Panc1 (cell line): Measurements from ENCODE around the gene UCK1. TPM values are rescaled to one million over a fixed set of nuclear protein-coding genes. Genes with fewer than 3 reads are reported as not detected.

Experiments
- ATAC-seq: fragments of 200-7000 bp; cut with Tn5 transposase; 2 replicates; pipeline ENCODE4 v1.9.1; 2020; ENCODE audit warnings: mild to moderate bottlenecking, moderate library complexity
- BruUV-seq: library from RNA; stranded (reverse); fragments of 400-500 nt; replicated peaks from 2 replicates; lab custom pipeline; 2021; lab: Mats Ljungman, UMichigan
- CTCF ChIA-PET: fragments of 300-600 bp; sonication (Branson Sonifier 250); formaldehyde crosslinking; loops from one replicate; lab custom pipeline; 2022; ENCODE audit warnings: antibody characterized with exemption; lab: Charles Lee
- POLR2A ChIA-PET: fragments of 300-600 bp; sonication (Branson Sonifier 250); formaldehyde crosslinking; loops from one replicate; lab custom pipeline; 2022; ENCODE audit warnings: antibody characterized with exemption; lab: Charles Lee
- DNase-seq: peaks from one replicate; pipeline ENCODE4 v3.0.0-alpha.2; 2010; ENCODE audit warnings: low read depth, low spot score
- H3K27ac ChIP-seq: 2 replicates; pipeline ENCODE4 v1.5.1; 2011; ENCODE audit warnings: mild to moderate bottlenecking, low read length, inconsistent platforms
- H3K27me3 ChIP-seq: fragments of 200-500 bp; sonication (Bioruptor generic); 2 replicates; pipeline ENCODE4 v1.6.0; 2014; ENCODE audit warnings: low read length, inconsistent platforms; ENCODE audit not compliant: control insufficient read depth, insufficient read depth
- H3K36me3 ChIP-seq: fragments of 200-500 bp; sonication (Bioruptor generic); 2 replicates; pipeline ENCODE4 v1.5.1; 2014; ENCODE audit warnings: inconsistent platforms, mild to moderate bottlenecking, low read length, moderate library complexity; ENCODE audit not compliant: control insufficient read depth, insufficient read depth
- H3K4me1 ChIP-seq: 2 replicates; pipeline ENCODE4 v1.5.1; 2011; ENCODE audit warnings: inconsistent platforms, mild to moderate bottlenecking, low read length, moderate library complexity; ENCODE audit not compliant: control insufficient read depth, insufficient read depth
- H3K4me3 ChIP-seq, 2 experiments: 2 replicates each; pipeline ENCODE4 v1.5.1; 2011 to 2012; ENCODE audit warnings: low read depth in 2 of 2, low read length in 2 of 2, mild to moderate bottlenecking in 2 of 2, inconsistent platforms in 1 of 2, moderate library complexity in 1 of 2
- H3K9me3 ChIP-seq: fragments of 200-500 bp; sonication (Bioruptor generic); 2 replicates; pipeline ENCODE4 v1.5.1; 2014; ENCODE audit warnings: low read depth, mild to moderate bottlenecking, inconsistent platforms, low read length, moderate library complexity; ENCODE audit not compliant: control insufficient read depth, insufficient read depth
- CTCF ChIP-seq: fragments of 450-650 bp; IDR thresholded peaks from 2 replicates; pipeline ENCODE4 v1.5.1; 2017; ENCODE audit warnings: mild to moderate bottlenecking
- POLR2AphosphoS5 ChIP-seq: IDR thresholded peaks from 2 replicates; pipeline ENCODE4 v1.6.1; 2012; ENCODE audit warnings: mild to moderate bottlenecking, low read depth, low read length, moderate library complexity
- REST ChIP-seq, 2 experiments: IDR thresholded peaks; 2 replicates each; pipeline ENCODE4 v1.6.1; 2011 to 2012; ENCODE audit warnings: low read depth in 2 of 2, control low read depth in 1 of 2, low read length in 1 of 2, mild to moderate bottlenecking in 1 of 2, moderate library complexity in 1 of 2; ENCODE audit not compliant: insufficient read depth in 1 of 2
- SIN3A ChIP-seq: IDR thresholded peaks from 2 replicates; pipeline ENCODE4 v1.6.1; 2012; ENCODE audit warnings: low read depth, mild to moderate bottlenecking, low read length, moderate library complexity, borderline replicate concordance; ENCODE audit not compliant: insufficient read depth
- TCF7L2 ChIP-seq: IDR thresholded peaks from 2 replicates; pipeline ENCODE4 v1.6.1; 2011; ENCODE audit warnings: mild to moderate bottlenecking, low read depth, low read length, inconsistent platforms
- in situ Hi-C: cut with HindIII; loops from 2 replicates; pipeline ENCODE4 v1.10.0; 2016; ENCODE audit warnings: low sequenced_read_pairs, low pct_unique_long_range_greater_than_20kb
- intact Hi-C: fragments of 100-400 bp; cut with micrococcal nuclease; formaldehyde crosslinking; loops from one replicate; pipeline ENCODE4 v1.10.0; 2022; ENCODE audit not compliant: unreplicated experiment
- total RNA-seq: library from RNA; stranded (reverse); gene quantifications from one replicate; pipeline ENCODE4 v1.2.1, GENCODE V29; 2021; ENCODE audit not compliant: unreplicated experiment

The UCK1 gene
- total RNA-seq, 1 experiment from 2014 or later: 30.2 TPM

- intact Hi-C loops: no loop called here
- H3K27ac ChIP-seq: no peak overlapping the region
- H3K9me3 ChIP-seq: no peaks in the 10 kb centered on the region
- BruUV-seq: no TSS peak
- ATAC-seq: no peak
- in situ Hi-C loops: no loop called here
- CTCF ChIA-PET: no interaction called here
- peaks cover 6% of the 10 kb centered on the region for H3K36me3 ChIP-seq
- no peak for TF ChIP-seq TCF7L2
- TF ChIP-seq CTCF: no peak
- TF ChIP-seq POLR2AphosphoS5: no peak
- no peak for TF ChIP-seq REST (IDR thresholded peaks at IDR 0.05; ENCODE audit: insufficient read depth in 1 of 2, low read depth in 2 of 2, low read length in 1 of 2)
- POLR2A ChIA-PET: no interaction called here
- DNase-seq: no peak
- no peaks in the 10 kb centered on the region for H3K4me1 ChIP-seq
- no peaks in the 10 kb centered on the region for H3K27me3 ChIP-seq
- H3K4me3 ChIP-seq: no peak overlapping the region
These were observed 36.7 kb downstream of the UCK1 start for GRCh38 chr9:131494296-131494870.

- POLR2A ChIA-PET: no interaction called here
- peaks cover 4% of the 10 kb centered on the region for H3K36me3 ChIP-seq
These were observed 39.0 kb downstream of the UCK1 start for GRCh38 chr9:131492070-131492469.

More at GRCh38 chr9:131492070-131492469, 39.0 kb downstream of the UCK1 start:
- no peaks in the 10 kb centered on the region for H3K9me3 ChIP-seq
- H3K4me1 ChIP-seq: no peaks in the 10 kb centered on the region
- no peak for ATAC-seq
- in situ Hi-C loops (no loop called here), intact Hi-C loops (no loop called here)
- no peaks in the 10 kb centered on the region for H3K27me3 ChIP-seq
- no peak for TF ChIP-seq REST (IDR thresholded peaks at IDR 0.05; ENCODE audit: insufficient read depth in 1 of 2, low read depth in 2 of 2, low read length in 1 of 2)
- no peak for TF ChIP-seq TCF7L2
- TF ChIP-seq CTCF: no peak
- TF ChIP-seq SIN3A: no peak
- no peak for TF ChIP-seq POLR2AphosphoS5
- H3K27ac ChIP-seq: no peak overlapping the region
- no peak for DNase-seq
- H3K4me3 ChIP-seq: no peak overlapping the region
- BruUV-seq: no TSS peak
- CTCF ChIA-PET: no interaction called here
